ENCODE results near the gene USP22. TPM values are rescaled to one million over a fixed set of nuclear protein-coding genes. Genes with fewer than 3 reads are reported as not detected.

The USP22 gene
- 114 and 115 TPM in 2 replicates for polyA plus RNA-seq (2013)

- H2BK12ac ChIP-seq (ENCODE audit: low read length): peak within 1 kb of the TSS; percentile 88
- H2BK5ac ChIP-seq (ENCODE audit: low read depth, low read length, poor library complexity): peak within 1 kb of the TSS; percentile 100
- H4K91ac ChIP-seq (ENCODE audit: low read depth, low read length): peak within 1 kb of the TSS; percentile 100
These were observed at the start of gene USP22 for GRCh38 chr17:21042458-21043295. Gene USP22 (minus strand): TSS chr17:21043011. CDS start chr17:21042835, 176 bp downstream.

GRCh38 chr17:21090902-21091618 lies 48.2 kb upstream of the USP22 start:
- no peak overlapping the region for H3K4ac ChIP-seq (ENCODE audit: low read depth, low read length)
- no peak overlapping the region for H3K14ac ChIP-seq (ENCODE audit: low read length)
- H3K27ac ChIP-seq (ENCODE audit: low read depth, low read length): no peak overlapping the region
- H4K12ac ChIP-seq (ENCODE audit: low read depth, low read length): no peak overlapping the region
- no peaks in the 10 kb centered on the region for H3K9me3 ChIP-seq (ENCODE audit: insufficient read depth, low read depth, low read length)
- WGBS (ENCODE audit: extremely low coverage, insufficient coverage, insufficient read length): no CpG with 5 or more reads among the region's 4 CpGs
- H3K23ac ChIP-seq (ENCODE audit: low read length): no peak overlapping the region
- H3K9ac ChIP-seq (ENCODE audit: low read length): no peak overlapping the region
- H3K27me3 ChIP-seq (ENCODE audit: insufficient read depth, low read length): no peaks in the 10 kb centered on the region
- no peak overlapping the region for H2BK120ac ChIP-seq (ENCODE audit: insufficient read depth, low read length, poor library complexity)
- H3K79me2 ChIP-seq (ENCODE audit: control insufficient read depth, insufficient read depth, low read length, poor library complexity): no peaks in the 10 kb centered on the region
- no peak overlapping the region for H3K4me3 ChIP-seq (ENCODE audit: low read depth, low read length)
- no peak overlapping the region for H4K91ac ChIP-seq (ENCODE audit: low read depth, low read length)
- no peak for DNase-seq
- H3K36me3 ChIP-seq (ENCODE audit: control insufficient read depth in 1 of 2, insufficient read depth in 2 of 2, low read length in 2 of 2): no peaks in the 10 kb centered on the region
- no peaks in the 10 kb centered on the region for H3K4me1 ChIP-seq (ENCODE audit: control insufficient read depth in 1 of 2, insufficient read depth in 2 of 2, low read length in 2 of 2)
- H3K79me1 ChIP-seq (ENCODE audit: low read length): no peaks in the 10 kb centered on the region
- H4K8ac ChIP-seq (ENCODE audit: low read depth, low read length): no peak overlapping the region
- no peak overlapping the region for H2AFZ ChIP-seq (ENCODE audit: insufficient read depth, low read length, poor library complexity)
- no peak overlapping the region for H2AK5ac ChIP-seq (ENCODE audit: low read length)
- H2BK5ac ChIP-seq (ENCODE audit: low read depth, low read length, poor library complexity): no peak overlapping the region
- no peak overlapping the region for H3K18ac ChIP-seq (ENCODE audit: low read length)
- H2BK12ac ChIP-seq (ENCODE audit: low read length): no peak overlapping the region
- no peak overlapping the region for H3K4me2 ChIP-seq (ENCODE audit: low read length)

More at GRCh38 chr17:21042458-21043295, at the start of gene USP22:
- Histone ChIP-seq H4K12ac (ENCODE audit: low read depth, low read length) (peak within 1 kb of the TSS; percentile 100), H3K18ac (ENCODE audit: low read length) (peak within 1 kb of the TSS; percentile 100), H2AK5ac (ENCODE audit: low read length) (peak within 1 kb of the TSS; percentile 100), H3K27ac (ENCODE audit: low read depth, low read length) (peak within 1 kb of the TSS; percentile 100), H3K9ac (ENCODE audit: low read length) (peak within 1 kb of the TSS; percentile 100), H2AFZ (ENCODE audit: insufficient read depth, low read length, poor library complexity) (peak within 1 kb of the TSS; percentile 98), H3K4me3 (ENCODE audit: low read depth, low read length) (peak within 1 kb of the TSS; percentile 95), H3K14ac (ENCODE audit: low read length) (peak within 1 kb of the TSS; percentile 100), H3K79me1 (ENCODE audit: low read length) (peaks cover 12% of the 10 kb centered on the region), H3K79me2 (ENCODE audit: control insufficient read depth, insufficient read depth, low read length, poor library complexity) (peaks cover 32% of the 10 kb centered on the region), H4K8ac (ENCODE audit: low read depth, low read length) (peak within 1 kb of the TSS; percentile 100), H3K4me2 (ENCODE audit: low read length) (peak within 1 kb of the TSS; percentile 79), H2BK120ac (ENCODE audit: insufficient read depth, low read length, poor library complexity) (peak within 1 kb of the TSS; percentile 100), H3K4ac (ENCODE audit: low read depth, low read length) (peak within 1 kb of the TSS; percentile 100), H3K36me3 (ENCODE audit: control insufficient read depth in 1 of 2, insufficient read depth in 2 of 2, low read length in 2 of 2) (peaks cover 6 to 7% of the 10 kb centered on the region in 2 experiments), H3K27me3 (ENCODE audit: insufficient read depth, low read length) (no peaks in the 10 kb centered on the region), H3K23ac (ENCODE audit: low read length) (peak within 1 kb of the TSS; percentile 44), H3K9me3 (ENCODE audit: insufficient read depth, low read depth, low read length) (peaks cover 2% of the 10 kb centered on the region), H3K4me1 (ENCODE audit: control insufficient read depth in 1 of 2, insufficient read depth in 2 of 2, low read length in 2 of 2) (peaks cover 5 to 10% of the 10 kb centered on the region in 2 experiments)
- peak in 1 of 2 donors; percentile 57 for DNase-seq
- WGBS (ENCODE audit: extremely low coverage, insufficient coverage, insufficient read length): no CpG with 5 or more reads among the region's 91 CpGs

GRCh38 chr17:21089933-21090901 lies 47.4 kb upstream of the USP22 start:
- Histone ChIP-seq H3K79me1 (ENCODE audit: low read length) (no peaks in the 10 kb centered on the region), H3K36me3 (ENCODE audit: control insufficient read depth in 1 of 2, insufficient read depth in 2 of 2, low read length in 2 of 2) (no peaks in the 10 kb centered on the region), H2BK120ac (ENCODE audit: insufficient read depth, low read length, poor library complexity) (no peak overlapping the region), H2BK5ac (ENCODE audit: low read depth, low read length, poor library complexity) (no peak overlapping the region), H3K9ac (ENCODE audit: low read length) (no peak overlapping the region), H2AFZ (ENCODE audit: insufficient read depth, low read length, poor library complexity) (no peak overlapping the region), H3K4me3 (ENCODE audit: low read depth, low read length) (no peak overlapping the region), H3K18ac (ENCODE audit: low read length) (no peak overlapping the region), H3K27ac (ENCODE audit: low read depth, low read length) (no peak overlapping the region), H3K4ac (ENCODE audit: low read depth, low read length) (no peak overlapping the region), H2AK5ac (ENCODE audit: low read length) (no peak overlapping the region), H4K91ac (ENCODE audit: low read depth, low read length) (no peak overlapping the region), H3K9me3 (ENCODE audit: insufficient read depth, low read depth, low read length) (no peaks in the 10 kb centered on the region), H3K4me2 (ENCODE audit: low read length) (no peak overlapping the region), H4K8ac (ENCODE audit: low read depth, low read length) (no peak overlapping the region), H3K79me2 (ENCODE audit: control insufficient read depth, insufficient read depth, low read length, poor library complexity) (no peaks in the 10 kb centered on the region), H3K14ac (ENCODE audit: low read length) (no peak overlapping the region), H3K4me1 (ENCODE audit: control insufficient read depth in 1 of 2, insufficient read depth in 2 of 2, low read length in 2 of 2) (no peaks in the 10 kb centered on the region), H3K27me3 (ENCODE audit: insufficient read depth, low read length) (no peaks in the 10 kb centered on the region), H2BK12ac (ENCODE audit: low read length) (no peak overlapping the region), H4K12ac (ENCODE audit: low read depth, low read length) (no peak overlapping the region), H3K23ac (ENCODE audit: low read length) (no peak overlapping the region)
- DNase-seq: no peak
- no CpG with 5 or more reads among the region's 7 CpGs for WGBS (ENCODE audit: extremely low coverage, insufficient coverage, insufficient read length)

GRCh38 chr17:21089145-21089544 lies 46.3 kb upstream of the USP22 start:
- Histone ChIP-seq H3K4me1 (ENCODE audit: control insufficient read depth in 1 of 2, insufficient read depth in 2 of 2, low read length in 2 of 2) (no peaks in the 10 kb centered on the region), H3K36me3 (ENCODE audit: control insufficient read depth in 1 of 2, insufficient read depth in 2 of 2, low read length in 2 of 2) (no peaks in the 10 kb centered on the region), H4K12ac (ENCODE audit: low read depth, low read length) (no peak overlapping the region), H3K4me2 (ENCODE audit: low read length) (no peak overlapping the region), H2AK5ac (ENCODE audit: low read length) (no peak overlapping the region), H3K4ac (ENCODE audit: low read depth, low read length) (no peak overlapping the region), H2BK5ac (ENCODE audit: low read depth, low read length, poor library complexity) (no peak overlapping the region), H4K8ac (ENCODE audit: low read depth, low read length) (no peak overlapping the region), H4K91ac (ENCODE audit: low read depth, low read length) (no peak overlapping the region), H3K9me3 (ENCODE audit: insufficient read depth, low read depth, low read length) (no peaks in the 10 kb centered on the region), H3K9ac (ENCODE audit: low read length) (no peak overlapping the region), H3K4me3 (ENCODE audit: low read depth, low read length) (no peak overlapping the region), H2BK12ac (ENCODE audit: low read length) (no peak overlapping the region), H3K23ac (ENCODE audit: low read length) (no peak overlapping the region), H3K14ac (ENCODE audit: low read length) (no peak overlapping the region), H3K27ac (ENCODE audit: low read depth, low read length) (no peak overlapping the region), H3K79me1 (ENCODE audit: low read length) (no peaks in the 10 kb centered on the region), H3K79me2 (ENCODE audit: control insufficient read depth, insufficient read depth, low read length, poor library complexity) (no peaks in the 10 kb centered on the region), H2BK120ac (ENCODE audit: insufficient read depth, low read length, poor library complexity) (no peak overlapping the region), H3K18ac (ENCODE audit: low read length) (no peak overlapping the region), H3K27me3 (ENCODE audit: insufficient read depth, low read length) (no peaks in the 10 kb centered on the region), H2AFZ (ENCODE audit: insufficient read depth, low read length, poor library complexity) (no peak overlapping the region)
- no CpG with 5 or more reads among the region's 1 CpG for WGBS (ENCODE audit: extremely low coverage, insufficient coverage, insufficient read length)
- DNase-seq: no peak
